HUES6 (cell line): ENCODE results near the gene ADAMTSL5.
A peak's percentile ranks its signal among the peaks of the same experiment; 100 is the strongest.

ENCODE experiments used
- H3K27ac ChIP-seq: 2 replicates; pipeline ENCODE4 v1.7.0; 2013; ENCODE audit warnings: low read depth, mild to moderate bottlenecking, low read length, inconsistent platforms
- H3K27me3 ChIP-seq: 2 replicates; pipeline ENCODE4 v1.6.1; 2013; ENCODE audit warnings: low read length; ENCODE audit not compliant: control insufficient read depth, insufficient read depth
- H3K36me3 ChIP-seq: 2 replicates; pipeline ENCODE4 v1.6.1; 2013; ENCODE audit warnings: low read length; ENCODE audit not compliant: control insufficient read depth, insufficient read depth
- H3K4me1 ChIP-seq: 2 replicates; pipeline ENCODE4 v1.6.1; 2013; ENCODE audit warnings: low read length; ENCODE audit not compliant: control insufficient read depth, insufficient read depth
- H3K4me3 ChIP-seq: 2 replicates; pipeline ENCODE4 v1.5.1; 2013; ENCODE audit warnings: low read depth, low read length
- H3K9ac ChIP-seq: one replicate; pipeline ENCODE4 v1.6.1; 2013; ENCODE audit warnings: mild to moderate bottlenecking, low read length
- H3K9me3 ChIP-seq: 2 replicates; pipeline ENCODE4 v1.6.1; 2013; ENCODE audit warnings: low read depth, low read length; ENCODE audit not compliant: control insufficient read depth, insufficient read depth

ADAMTSL5 gene

GRCh38 chr19:1512671-1513498 is at the start of gene ADAMTSL5:
TSS of gene ADAMTSL5 (minus strand) at chr19:1513019. CDS start at chr19:1510943, 2,076 bp downstream.
- Histone ChIP-seq H3K9ac (no peak within 1 kb of the TSS), H3K4me1 (peaks cover 3% of the 10 kb centered on the region; the same call in 1 of the 2 replicates), H3K27ac (no peak within 1 kb of the TSS), H3K9me3 (no peaks in the 10 kb centered on the region), H3K4me3 (peak within 1 kb of the TSS; percentile 52), H3K36me3 (no peaks in the 10 kb centered on the region), H3K27me3 (peaks cover 56% of the 10 kb centered on the region)

DNA sequence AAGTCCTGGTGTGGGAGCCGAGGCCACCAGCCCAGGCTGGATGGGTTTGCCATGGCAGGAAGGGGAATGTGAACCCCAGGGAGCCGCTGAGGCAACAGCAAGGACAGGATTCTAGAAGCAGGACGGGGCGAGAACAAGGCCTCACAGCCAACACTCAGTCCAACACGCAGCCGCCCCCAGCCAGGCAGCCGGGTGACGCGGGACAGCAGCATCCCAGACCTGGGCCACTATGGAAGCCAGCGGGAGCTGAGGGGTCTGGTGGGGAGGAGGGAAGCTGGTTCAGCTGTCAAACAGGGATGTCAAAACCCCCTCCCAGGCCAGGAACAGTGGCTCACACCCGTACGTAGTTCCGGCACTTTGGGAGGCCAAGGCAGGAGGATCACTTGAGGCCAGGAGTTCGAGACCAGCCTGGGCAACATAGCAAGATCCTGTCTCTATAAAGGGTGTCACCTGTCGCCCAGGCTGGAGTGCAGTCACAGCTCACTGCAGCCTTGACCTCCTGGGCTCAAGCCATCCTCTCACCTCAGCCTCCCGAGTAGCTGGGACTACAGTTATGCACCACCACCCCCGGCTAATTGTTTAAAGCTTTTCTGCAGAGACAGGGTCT is 48.5 kb upstream of the ADAMTSL5 start:
- H3K9me3 ChIP-seq: no peaks in the 10 kb centered on the region
- peak overlapping the region; percentile 41 for H3K9ac ChIP-seq
- no peak overlapping the region for H3K4me3 ChIP-seq
- no peaks in the 10 kb centered on the region for H3K27me3 ChIP-seq
- no peak overlapping the region for H3K27ac ChIP-seq
- H3K36me3 ChIP-seq: peaks cover 33% of the 10 kb centered on the region
- H3K4me1 ChIP-seq: peaks cover 7% of the 10 kb centered on the region

DNA sequence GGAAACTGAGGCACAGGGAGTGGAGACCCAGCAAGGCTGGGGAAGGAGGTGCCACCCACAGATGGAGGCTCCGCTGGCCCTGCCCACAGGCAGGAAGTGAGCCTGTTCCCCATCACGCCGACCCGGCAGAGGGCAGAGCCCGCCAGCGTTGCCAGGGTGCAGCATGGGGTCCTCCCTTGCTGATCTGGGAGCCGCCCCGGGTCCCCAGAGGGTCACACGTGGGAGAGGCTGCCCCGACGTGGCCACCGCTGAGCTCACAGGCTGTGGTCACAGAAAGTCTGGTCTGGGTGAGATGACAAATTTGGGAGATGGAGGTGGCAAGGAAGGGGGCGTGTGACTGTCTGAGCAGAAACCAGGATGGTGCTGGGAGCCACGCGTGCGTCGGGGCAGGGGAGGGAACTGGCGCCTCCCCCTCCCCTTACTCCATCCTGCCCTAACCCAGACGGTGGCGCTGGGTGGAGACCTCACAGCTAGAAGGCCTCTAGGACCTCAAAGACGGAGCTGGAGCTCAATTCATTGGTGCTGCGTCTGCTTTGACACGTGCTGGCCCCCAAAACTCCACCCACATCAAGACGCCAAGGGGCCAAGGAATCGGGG is 47.6 kb upstream of the ADAMTSL5 start:
- no peak overlapping the region for H3K4me3 ChIP-seq
- H3K9me3 ChIP-seq: no peaks in the 10 kb centered on the region
- no peaks in the 10 kb centered on the region for H3K4me1 ChIP-seq
- H3K27me3 ChIP-seq: no peaks in the 10 kb centered on the region
- H3K36me3 ChIP-seq: peaks cover 35% of the 10 kb centered on the region
- H3K9ac ChIP-seq: no peak overlapping the region
- H3K27ac ChIP-seq: no peak overlapping the region

GRCh38 chr19:1558552-1558951 is 45.7 kb upstream of the ADAMTSL5 start:
- no peak overlapping the region for H3K9ac ChIP-seq
- H3K36me3 ChIP-seq: peaks cover 31% of the 10 kb centered on the region
- no peaks in the 10 kb centered on the region for H3K9me3 ChIP-seq

GRCh38 chr19:1556390-1557070 is 43.7 kb upstream of the ADAMTSL5 start:
- peaks cover 19% of the 10 kb centered on the region for H3K36me3 ChIP-seq
- no peak overlapping the region for H3K4me3 ChIP-seq
- no peaks in the 10 kb centered on the region for H3K9me3 ChIP-seq
- no peak overlapping the region for H3K9ac ChIP-seq
- H3K27me3 ChIP-seq: no peaks in the 10 kb centered on the region
- no peak overlapping the region for H3K27ac ChIP-seq
- H3K4me1 ChIP-seq: no peaks in the 10 kb centered on the region

More at GRCh38 chr19:1558552-1558951, 45.7 kb upstream of the ADAMTSL5 start:
- Histone ChIP-seq H3K27me3 (no peaks in the 10 kb centered on the region), H3K4me1 (no peaks in the 10 kb centered on the region), H3K4me3 (no peak overlapping the region), H3K27ac (no peak overlapping the region)

- H3K36me3 ChIP-seq: peaks cover 19% of the 10 kb centered on the region
These were observed 42.9 kb upstream of the ADAMTSL5 start for GRCh38 chr19:1555487-1556389.

GRCh38 chr19:1554968-1555367 is 42.1 kb upstream of the ADAMTSL5 start:
- Histone ChIP-seq H3K4me3 (no peak overlapping the region), H3K36me3 (peaks cover 19% of the 10 kb centered on the region), H3K9me3 (no peaks in the 10 kb centered on the region), H3K4me1 (no peaks in the 10 kb centered on the region), H3K27me3 (no peaks in the 10 kb centered on the region), H3K27ac (no peak overlapping the region), H3K9ac (no peak overlapping the region)

More at GRCh38 chr19:1555487-1556389, 42.9 kb upstream of the ADAMTSL5 start:
- Histone ChIP-seq H3K4me1 (no peaks in the 10 kb centered on the region), H3K27ac (no peak overlapping the region), H3K4me3 (no peak overlapping the region), H3K9ac (no peak overlapping the region), H3K9me3 (no peaks in the 10 kb centered on the region), H3K27me3 (no peaks in the 10 kb centered on the region)

GRCh38 chr19:1553415-1553814 is 40.6 kb upstream of the ADAMTSL5 start:
- H3K9ac ChIP-seq: no peak overlapping the region
- no peaks in the 10 kb centered on the region for H3K9me3 ChIP-seq
- H3K27ac ChIP-seq: no peak overlapping the region
- H3K4me3 ChIP-seq: no peak overlapping the region
- no peaks in the 10 kb centered on the region for H3K4me1 ChIP-seq
- H3K27me3 ChIP-seq: no peaks in the 10 kb centered on the region
- H3K36me3 ChIP-seq: peaks cover 19% of the 10 kb centered on the region

GRCh38 chr19:1551068-1552040 is 38.5 kb upstream of the ADAMTSL5 start:
- Histone ChIP-seq H3K4me1 (no peaks in the 10 kb centered on the region), H3K9me3 (no peaks in the 10 kb centered on the region), H3K27ac (no peak overlapping the region), H3K27me3 (no peaks in the 10 kb centered on the region), H3K36me3 (peaks cover 12% of the 10 kb centered on the region), H3K9ac (no peak overlapping the region), H3K4me3 (no peak overlapping the region)
